IMR-90 (cell line): ENCODE results near the gene CREBZF. TPM values are rescaled to one million over a fixed set of nuclear protein-coding genes. Genes with fewer than 3 reads are reported as not detected.
A peak's percentile ranks its signal among the peaks of the same experiment; 100 is the strongest.

Experiments
- ATAC-seq: fragments of 200-7000 bp; cut with Tn5 transposase; 2 replicates; pipeline ENCODE4 v1.9.1; 2020; ENCODE audit warnings: low read depth, mild to moderate bottlenecking, moderate library complexity
- BruUV-seq: library from RNA; stranded (reverse); fragments of 400-500 nt; replicated peaks from 2 replicates; lab custom pipeline; 2021; lab: Mats Ljungman, UMichigan
- CTCF ChIA-PET: fragments of 300-600 bp; formaldehyde crosslinking; extraction: SDS; loops from one replicate; lab custom pipeline; 2021; ENCODE audit warnings: antibody characterized with exemption; lab: Yijun Ruan, JAX
- POLR2A ChIA-PET: fragments of 300-600 bp; sonication (Branson Sonifier 250); formaldehyde crosslinking; loops from one replicate; lab custom pipeline; 2022; ENCODE audit warnings: antibody characterized with exemption; ENCODE audit not compliant: unreplicated experiment; lab: Charles Lee
- DNase-seq: peaks from one replicate; pipeline ENCODE4 v3.0.0; 2013
- H2AFZ ChIP-seq: replicated peaks from 2 replicates; pipeline ENCODE3; 2013; ENCODE audit warnings: low read length, mild to moderate bottlenecking; ENCODE audit not compliant: poor library complexity
- H2AK5ac ChIP-seq: 2 replicates; pipeline ENCODE4 v1.6.1; 2013; ENCODE audit warnings: low read depth, low read length, inconsistent platforms
- H2AK9ac ChIP-seq: replicated peaks from 2 replicates; pipeline ENCODE3; 2013; ENCODE audit warnings: mild to moderate bottlenecking, low read depth, low read length, moderate library complexity; ENCODE audit not compliant: poor library complexity
- H2BK120ac ChIP-seq: 2 replicates; pipeline ENCODE4 v1.6.1; 2013; ENCODE audit warnings: low read depth, low read length, inconsistent platforms
- H2BK15ac ChIP-seq: 3 replicates; pipeline ENCODE4 v1.6.1; 2013; ENCODE audit warnings: low read depth, low read length, inconsistent platforms
- H2BK20ac ChIP-seq: 2 replicates; pipeline ENCODE4 v1.6.1; 2013; ENCODE audit warnings: low read depth, mild to moderate bottlenecking, inconsistent platforms, low read length, moderate library complexity
- H2BK5ac ChIP-seq: 2 replicates; pipeline ENCODE4 v1.6.1; 2013; ENCODE audit warnings: mild to moderate bottlenecking, low read depth, low read length, inconsistent platforms; ENCODE audit not compliant: poor library complexity, severe bottlenecking
- H3K14ac ChIP-seq: replicated peaks from 2 replicates; pipeline ENCODE4 v1.6.1; 2013; ENCODE audit warnings: low read depth, low read length, inconsistent platforms
- H3K18ac ChIP-seq: 2 replicates; pipeline ENCODE4 v1.6.1; 2013; ENCODE audit warnings: low read depth, low read length, control low read depth
- H3K23ac ChIP-seq: 2 replicates; pipeline ENCODE4 v1.6.1; 2013; ENCODE audit warnings: low read depth, low read length, inconsistent platforms
- H3K27ac ChIP-seq: 2 replicates; pipeline ENCODE4 v1.5.1; 2013; ENCODE audit warnings: mild to moderate bottlenecking, control low read depth, low read length; ENCODE audit not compliant: insufficient read depth
- H3K27me3 ChIP-seq: 2 replicates; pipeline ENCODE4 v1.6.1; 2013; ENCODE audit warnings: low read length; ENCODE audit not compliant: control insufficient read depth, insufficient read depth
- H3K36me3 ChIP-seq: 2 replicates; pipeline ENCODE4 v1.6.1; 2013; ENCODE audit warnings: low read length, mixed read lengths; ENCODE audit not compliant: control insufficient read depth, insufficient read depth
- H3K4ac ChIP-seq: 2 replicates; pipeline ENCODE4 v1.6.1; 2013; ENCODE audit warnings: low read depth, low read length, inconsistent platforms
- H3K4me1 ChIP-seq: 2 replicates; pipeline ENCODE4 v1.6.1; 2013; ENCODE audit warnings: low read length, mixed read lengths; ENCODE audit not compliant: control insufficient read depth, insufficient read depth
- H3K4me2 ChIP-seq: 2 replicates; pipeline ENCODE4 v1.6.1; 2013; ENCODE audit warnings: low read depth, mild to moderate bottlenecking, control low read depth, low read length, moderate library complexity
- H3K4me3 ChIP-seq: 2 replicates; pipeline ENCODE4 v1.5.1; 2013; ENCODE audit warnings: low read depth, mild to moderate bottlenecking, control low read depth, low read length, moderate library complexity; ENCODE audit not compliant: insufficient read depth
- H3K56ac ChIP-seq: 2 replicates; pipeline ENCODE4 v1.6.1; 2013; ENCODE audit warnings: low read length, inconsistent platforms; ENCODE audit not compliant: insufficient read depth; ENCODE audit errors: extremely low read depth
- H3K79me1 ChIP-seq, 2 experiments: 2 replicates each; pipeline ENCODE4 v1.6.1; 2013; ENCODE audit warnings: low read length in 2 of 2, inconsistent platforms in 1 of 2, low read depth in 1 of 2
- H3K9ac ChIP-seq: 2 replicates; pipeline ENCODE4 v1.6.1; 2013; ENCODE audit warnings: low read depth, low read length, control low read depth
- H3K9me1 ChIP-seq: 2 replicates; pipeline ENCODE4 v1.6.1; 2013; ENCODE audit warnings: low read length, inconsistent platforms; ENCODE audit not compliant: insufficient read depth
- H3K9me3 ChIP-seq: 2 replicates; pipeline ENCODE4 v1.6.1; 2013; ENCODE audit warnings: low read length; ENCODE audit not compliant: control insufficient read depth, insufficient read depth
- H4K20me1 ChIP-seq: 2 replicates; pipeline ENCODE4 v1.6.1; 2013; ENCODE audit warnings: low read length, inconsistent platforms; ENCODE audit not compliant: insufficient read depth
- H4K5ac ChIP-seq: 2 replicates; pipeline ENCODE4 v1.6.1; 2013; ENCODE audit warnings: mild to moderate bottlenecking, low read depth, low read length, control low read depth
- H4K8ac ChIP-seq, 2 experiments: 2 replicates each; pipeline ENCODE4 v1.6.1; 2013; ENCODE audit warnings: low read depth in 2 of 2, low read length in 2 of 2, control low read depth in 1 of 2, inconsistent platforms in 1 of 2
- H4K91ac ChIP-seq: 2 replicates; pipeline ENCODE4 v1.6.1; 2013; ENCODE audit warnings: low read depth, low read length, inconsistent platforms; ENCODE audit not compliant: insufficient read depth
- BHLHE40 ChIP-seq: fragments of 150-350 bp; IDR thresholded peaks from 2 replicates; pipeline ENCODE4 v1.6.1; 2016; ENCODE audit warnings: mild to moderate bottlenecking, low read depth, low read length
- CEBPB ChIP-seq: IDR thresholded peaks from 2 replicates; pipeline ENCODE4 v1.6.1; 2012; ENCODE audit warnings: low read depth, low read length, improper control_type of control experiment
- CHD1 ChIP-seq: IDR thresholded peaks from 2 replicates; pipeline ENCODE4 v1.6.1; 2012; ENCODE audit warnings: low read depth, low read length, improper control_type of control experiment
- CTCF ChIP-seq: conservative IDR thresholded peaks from 2 replicates; pipeline ENCODE4 v1.5.1; 2012; ENCODE audit warnings: mild to moderate bottlenecking, low read depth, low read length, improper control_type of control experiment
- ELK1 ChIP-seq: fragments of 150-350 bp; IDR thresholded peaks from 2 replicates; pipeline ENCODE4 v1.6.1; 2016; ENCODE audit warnings: low read depth, mild to moderate bottlenecking, low read length, moderate library complexity, borderline replicate concordance
- FOS ChIP-seq: fragments of 150-350 bp; IDR thresholded peaks from 2 replicates; pipeline ENCODE4 v1.6.1; 2016; ENCODE audit warnings: low read depth, low read length
- MAFK ChIP-seq: IDR thresholded peaks from 2 replicates; pipeline ENCODE4 v1.6.1; 2012; ENCODE audit warnings: low read depth, low read length, improper control_type of control experiment
- MAZ ChIP-seq: IDR thresholded peaks from 2 replicates; pipeline ENCODE4 v1.6.1; 2012; ENCODE audit warnings: low read depth, mild to moderate bottlenecking, low read length, improper control_type of control experiment, moderate library complexity, borderline replicate concordance
- MXI1 ChIP-seq: IDR thresholded peaks from 2 replicates; pipeline ENCODE4 v1.6.1; 2012; ENCODE audit warnings: low read depth, mild to moderate bottlenecking, low read length, moderate library complexity, borderline replicate concordance
- NFE2L2 ChIP-seq: fragments of 150-350 bp; IDR thresholded peaks from 2 replicates; pipeline ENCODE4 v1.6.1; 2016; ENCODE audit warnings: low read depth, mild to moderate bottlenecking, low read length
- POLR2A ChIP-seq: IDR thresholded peaks from 2 replicates; pipeline ENCODE4 v1.6.1; 2012; ENCODE audit warnings: mild to moderate bottlenecking, low read depth, low read length
- RAD21 ChIP-seq: IDR thresholded peaks from 2 replicates; pipeline ENCODE4 v1.6.1; 2012; ENCODE audit warnings: low read length, improper control_type of control experiment
- RCOR1 ChIP-seq: IDR thresholded peaks from 2 replicates; pipeline ENCODE4 v1.6.1; 2012; ENCODE audit warnings: mild to moderate bottlenecking, low read length, improper control_type of control experiment; ENCODE audit not compliant: insufficient replicate concordance
- RFX5 ChIP-seq: IDR thresholded peaks from 2 replicates; pipeline ENCODE4 v1.8.0; 2012; ENCODE audit warnings: low read depth, mild to moderate bottlenecking, low read length, moderate library complexity
- SMC3 ChIP-seq: fragments of 150-350 bp; IDR thresholded peaks from 2 replicates; pipeline ENCODE4 v1.6.1; 2016; ENCODE audit warnings: low read depth, mild to moderate bottlenecking, antibody characterized with exemption, low read length, moderate library complexity
- USF2 ChIP-seq: fragments of 150-350 bp; IDR thresholded peaks from 2 replicates; pipeline ENCODE4 v1.6.1; 2017; ENCODE audit warnings: mild to moderate bottlenecking, antibody characterized with exemption, low read length, low read depth
- WGBS, 2 experiments: methylation state at CpG; one replicate each; pipeline versions ENCODE4 v1.1.5 to v1.1.7; 2013; ENCODE audit warnings: missing lambda C conversion rate in 2 of 2; ENCODE audit not compliant: insufficient read length in 1 of 2; ENCODE audit errors: extremely low coverage in 2 of 2; 5-methylcytosine and 5-hydroxymethylcytosine counted together
- dilution Hi-C: fragments of 300-500 bp; cut with HindIII; formaldehyde crosslinking; loops from one replicate; pipeline ENCODE4 v1.14.3; 2018; ENCODE audit warnings: low sequenced_read_pairs; ENCODE audit not compliant: unreplicated experiment
- in situ Hi-C: fragments of 300-500 bp; cut with MboI; formaldehyde crosslinking; loops from 3 replicates; pipeline ENCODE4 v1.14.3; 2019; ENCODE audit warnings: low sequenced_read_pairs, inconsistent platforms, mixed read lengths
- intact Hi-C: fragments of 100-400 bp; cut with micrococcal nuclease; formaldehyde crosslinking; loops from 2 replicates; pipeline ENCODE4 v1.10.0; 2022
- polyA plus RNA-seq, 3 experiments: library from polyadenylated mRNA; depleted of rRNA; stranded (reverse); fragments of >200 nt; gene quantifications; 2 replicates each; pipeline ENCODE4 v1.2.3, GENCODE V29; 2012; ENCODE audit warnings: low replicate concordance in 1 of 3
- total RNA-seq: library from RNA; depleted of rRNA; stranded (reverse); fragments of >200 nt; gene quantifications from 2 replicates; pipeline ENCODE4 v1.2.3, GENCODE V29; 2012

Gene CREBZF
- total and polyA plus RNA-seq, 2 of the 4 experiments (the other 2 are of a cell fraction) = 12.5 to 17.7 TPM

DNA sequence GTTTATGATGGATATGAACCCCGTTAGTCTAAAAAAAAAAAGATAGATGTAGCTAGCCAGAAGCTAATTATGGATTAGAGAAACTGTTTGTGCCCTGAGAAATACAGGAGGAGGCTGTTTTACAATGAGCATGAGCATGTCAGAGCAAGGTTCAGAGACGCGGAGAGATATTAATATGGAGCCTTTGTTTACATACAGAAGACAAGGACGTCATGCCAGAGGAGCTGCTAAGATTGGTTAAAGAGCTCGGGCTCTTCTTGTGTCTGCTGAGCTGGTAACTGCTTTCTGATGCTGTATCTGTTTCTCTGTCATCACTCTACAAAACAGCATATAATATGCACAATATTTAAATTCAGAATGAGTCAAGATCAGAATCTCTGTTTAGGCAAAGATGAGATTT is 46.0 kb upstream of the CREBZF start:
- Histone ChIP-seq H3K4me3 (no peak overlapping the region), H3K14ac (0 out of 2 replicates have a peak overlapping the region, but pooled peaks have one; percentile 43), H3K9ac (no peak overlapping the region), H2BK15ac (0 out of 3 replicates have a peak overlapping the region, but pooled peaks have one; percentile 30), H3K36me3 (peaks cover 18% of the 10 kb centered on the region), H2BK120ac (no peak overlapping the region), H3K9me1 (peaks cover 3% of the 10 kb centered on the region), H3K27me3 (no peaks in the 10 kb centered on the region), H2BK20ac (no peak overlapping the region), H3K4me2 (peak overlapping the region; percentile 4), H3K18ac (no peak overlapping the region), H3K23ac (0 out of 2 replicates have a peak overlapping the region, but pooled peaks have one; percentile 39), H3K27ac (no peak overlapping the region), H3K56ac (no peak overlapping the region), H2AK5ac (no peak overlapping the region), H3K4me1 (peaks cover 2% of the 10 kb centered on the region; the same call in 1 of the 2 replicates), H4K5ac (no peak overlapping the region), H2BK5ac (no peak overlapping the region), H3K79me1 (peaks cover 7 to 16% of the 10 kb centered on the region in 2 experiments; a peak in 3 of 4 replicates), H4K91ac (no peak overlapping the region), H4K20me1 (no peaks in the 10 kb centered on the region), H4K8ac (0 out of 4 replicates have a peak overlapping the region, but pooled peaks of 1 of the 2 experiments have one; percentile 29), H3K4ac (no peak overlapping the region), H2AK9ac (no peak overlapping the region), H3K9me3 (no peaks in the 10 kb centered on the region), H2AFZ (no peak overlapping the region)
- in situ Hi-C loops (no loop called here), intact Hi-C loops (no loop called here), dilution Hi-C loops (no loop called here)
- TF ChIP-seq USF2 (no peak), MXI1 (no peak), NFE2L2 (no peak), FOS (no peak), MAZ (no peak), CEBPB (no peak), MAFK (no peak), SMC3 (no peak), BHLHE40 (no peak), ELK1 (no peak), RAD21 (no peak), RCOR1 (no peak), CTCF (no peak), POLR2A (no peak), CHD1 (no peak), RFX5 (no peak)
- DNase-seq = peak; percentile 56
- POLR2A ChIA-PET = no interaction called here
- CTCF ChIA-PET = interaction anchor here (0.9 kb wide), 1 partner anchor 115 kb away, joined by 4 read pairs; no protein-coding TSS in a partner anchor
- BruUV-seq = no TSS peak
- peak; percentile 65 for ATAC-seq
- WGBS, 2 experiments = no CpG with 5 or more reads among the region's 5 CpGs
